ENCODE data around the gene POLR2E.
A peak's percentile ranks its signal among the peaks of the same experiment; 100 is the strongest.

DNA sequence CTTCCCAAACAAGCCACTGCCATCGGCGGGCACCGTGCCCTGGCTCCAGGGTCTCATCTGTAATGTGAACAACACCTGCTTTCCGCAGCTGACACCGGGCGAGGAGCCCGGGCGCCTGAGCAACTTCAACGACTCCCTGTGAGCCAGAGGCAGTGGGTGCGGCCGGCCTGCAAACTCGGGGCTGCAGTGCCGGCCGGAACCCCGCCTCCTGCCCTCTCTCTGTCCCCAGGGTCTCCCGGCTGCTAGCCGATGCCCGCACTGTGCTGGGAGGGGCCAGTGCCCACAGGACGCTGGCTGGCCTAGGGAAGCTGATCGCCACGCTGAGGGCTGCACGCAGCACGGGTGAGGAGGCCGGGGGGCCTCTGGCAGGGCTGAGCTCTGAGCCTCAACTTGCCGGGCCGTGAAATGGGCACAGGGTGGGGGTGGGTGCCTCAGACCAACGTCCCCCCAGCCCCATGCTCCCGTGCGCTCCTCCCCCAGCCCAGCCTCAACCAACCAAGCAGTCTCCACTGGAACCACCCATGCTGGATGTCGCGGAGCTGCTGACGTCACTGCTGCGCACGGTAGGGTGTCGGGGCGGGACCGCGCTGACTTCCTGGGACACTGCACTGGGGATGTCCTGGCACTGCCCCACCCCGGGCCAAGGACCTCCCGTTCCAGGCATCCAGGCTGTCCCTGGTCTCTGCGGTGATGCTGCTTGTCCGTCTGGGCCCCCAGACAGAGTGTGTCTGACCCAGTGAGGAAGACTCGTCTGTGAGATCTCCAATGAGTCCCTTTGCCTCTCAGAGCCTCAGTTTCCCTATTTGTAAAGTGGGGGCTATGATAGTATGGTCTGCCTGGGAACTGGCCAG is 53.1 kb downstream of the POLR2E start:
- TF ChIP-seq RFX5 (IDR thresholded peaks at IDR 0.05; ENCODE audit: low read depth, low read length), result no peak
- TF ChIP-seq POLR2AphosphoS2 (IDR thresholded peaks at IDR 0.05; ENCODE audit: low read length), result no peak; the same call in 1 of the 2 replicates
- no peak for TF ChIP-seq PTTG1 (tag; IDR thresholded peaks at IDR 0.05; ENCODE audit: low read depth)
- TF ChIP-seq, protein P1, sequence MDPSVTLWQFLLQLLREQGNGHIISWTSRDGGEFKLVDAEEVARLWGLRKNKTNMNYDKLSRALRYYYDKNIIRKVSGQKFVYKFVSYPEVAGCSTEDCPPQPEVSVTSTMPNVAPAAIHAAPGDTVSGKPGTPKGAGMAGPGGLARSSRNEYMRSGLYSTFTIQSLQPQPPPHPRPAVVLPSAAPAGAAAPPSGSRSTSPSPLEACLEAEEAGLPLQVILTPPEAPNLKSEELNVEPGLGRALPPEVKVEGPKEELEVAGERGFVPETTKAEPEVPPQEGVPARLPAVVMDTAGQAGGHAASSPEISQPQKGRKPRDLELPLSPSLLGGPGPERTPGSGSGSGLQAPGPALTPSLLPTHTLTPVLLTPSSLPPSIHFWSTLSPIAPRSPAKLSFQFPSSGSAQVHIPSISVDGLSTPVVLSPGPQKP (CRISPR knock-in tag; IDR thresholded peaks at IDR 0.05), result no peak
- TF ChIP-seq, protein P2, sequence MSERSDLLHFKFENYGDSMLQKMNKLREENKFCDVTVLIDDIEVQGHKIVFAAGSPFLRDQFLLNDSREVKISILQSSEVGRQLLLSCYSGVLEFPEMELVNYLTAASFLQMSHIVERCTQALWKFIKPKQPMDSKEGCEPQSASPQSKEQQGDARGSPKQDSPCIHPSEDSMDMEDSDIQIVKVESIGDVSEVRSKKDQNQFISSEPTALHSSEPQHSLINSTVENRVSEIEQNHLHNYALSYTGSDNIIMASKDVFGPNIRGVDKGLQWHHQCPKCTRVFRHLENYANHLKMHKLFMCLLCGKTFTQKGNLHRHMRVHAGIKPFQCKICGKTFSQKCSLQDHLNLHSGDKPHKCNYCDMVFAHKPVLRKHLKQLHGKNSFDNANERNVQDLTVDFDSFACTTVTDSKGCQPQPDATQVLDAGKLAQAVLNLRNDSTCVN (CRISPR knock-in tag; IDR thresholded peaks at IDR 0.05), result no peak
- TF ChIP-seq, protein P3, sequence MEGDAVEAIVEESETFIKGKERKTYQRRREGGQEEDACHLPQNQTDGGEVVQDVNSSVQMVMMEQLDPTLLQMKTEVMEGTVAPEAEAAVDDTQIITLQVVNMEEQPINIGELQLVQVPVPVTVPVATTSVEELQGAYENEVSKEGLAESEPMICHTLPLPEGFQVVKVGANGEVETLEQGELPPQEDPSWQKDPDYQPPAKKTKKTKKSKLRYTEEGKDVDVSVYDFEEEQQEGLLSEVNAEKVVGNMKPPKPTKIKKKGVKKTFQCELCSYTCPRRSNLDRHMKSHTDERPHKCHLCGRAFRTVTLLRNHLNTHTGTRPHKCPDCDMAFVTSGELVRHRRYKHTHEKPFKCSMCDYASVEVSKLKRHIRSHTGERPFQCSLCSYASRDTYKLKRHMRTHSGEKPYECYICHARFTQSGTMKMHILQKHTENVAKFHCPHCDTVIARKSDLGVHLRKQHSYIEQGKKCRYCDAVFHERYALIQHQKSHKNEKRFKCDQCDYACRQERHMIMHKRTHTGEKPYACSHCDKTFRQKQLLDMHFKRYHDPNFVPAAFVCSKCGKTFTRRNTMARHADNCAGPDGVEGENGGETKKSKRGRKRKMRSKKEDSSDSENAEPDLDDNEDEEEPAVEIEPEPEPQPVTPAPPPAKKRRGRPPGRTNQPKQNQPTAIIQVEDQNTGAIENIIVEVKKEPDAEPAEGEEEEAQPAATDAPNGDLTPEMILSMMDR (IDR thresholded peaks at IDR 0.05 in 2 of 3, conservative IDR thresholded peaks at IDR 0.05 in 1 of 3; ENCODE audit: insufficient read depth in 2 of 3, low read depth in 1 of 3, low read length in 3 of 3), result no peak
- peak; percentile 85 for TF ChIP-seq MXI1 (IDR thresholded peaks at IDR 0.05; ENCODE audit: low read depth, low read length)
- no peak for TF ChIP-seq KDM4B (IDR thresholded peaks at IDR 0.05; ENCODE audit: borderline replicate concordance in 2 of 2, low read depth in 1 of 2)
- TF ChIP-seq ATF7 (IDR thresholded peaks at IDR 0.05), result peak; percentile 93
- TF ChIP-seq ZNF134 (CRISPR knock-in tag; conservative IDR thresholded peaks at IDR 0.05), result no peak
- TF ChIP-seq, protein P4, sequence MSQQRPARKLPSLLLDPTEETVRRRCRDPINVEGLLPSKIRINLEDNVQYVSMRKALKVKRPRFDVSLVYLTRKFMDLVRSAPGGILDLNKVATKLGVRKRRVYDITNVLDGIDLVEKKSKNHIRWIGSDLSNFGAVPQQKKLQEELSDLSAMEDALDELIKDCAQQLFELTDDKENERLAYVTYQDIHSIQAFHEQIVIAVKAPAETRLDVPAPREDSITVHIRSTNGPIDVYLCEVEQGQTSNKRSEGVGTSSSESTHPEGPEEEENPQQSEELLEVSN (IDR thresholded peaks at IDR 0.05; ENCODE audit: borderline replicate concordance in 1 of 2, extremely low read depth in 1 of 2, insufficient read depth in 1 of 2, insufficient read length in 1 of 2, low read depth in 1 of 2, low read length in 1 of 2, poor library complexity in 1 of 2, severe bottlenecking in 1 of 2), result peak in 1 of 2 experiments; percentile 24
- TF ChIP-seq, protein P5, sequence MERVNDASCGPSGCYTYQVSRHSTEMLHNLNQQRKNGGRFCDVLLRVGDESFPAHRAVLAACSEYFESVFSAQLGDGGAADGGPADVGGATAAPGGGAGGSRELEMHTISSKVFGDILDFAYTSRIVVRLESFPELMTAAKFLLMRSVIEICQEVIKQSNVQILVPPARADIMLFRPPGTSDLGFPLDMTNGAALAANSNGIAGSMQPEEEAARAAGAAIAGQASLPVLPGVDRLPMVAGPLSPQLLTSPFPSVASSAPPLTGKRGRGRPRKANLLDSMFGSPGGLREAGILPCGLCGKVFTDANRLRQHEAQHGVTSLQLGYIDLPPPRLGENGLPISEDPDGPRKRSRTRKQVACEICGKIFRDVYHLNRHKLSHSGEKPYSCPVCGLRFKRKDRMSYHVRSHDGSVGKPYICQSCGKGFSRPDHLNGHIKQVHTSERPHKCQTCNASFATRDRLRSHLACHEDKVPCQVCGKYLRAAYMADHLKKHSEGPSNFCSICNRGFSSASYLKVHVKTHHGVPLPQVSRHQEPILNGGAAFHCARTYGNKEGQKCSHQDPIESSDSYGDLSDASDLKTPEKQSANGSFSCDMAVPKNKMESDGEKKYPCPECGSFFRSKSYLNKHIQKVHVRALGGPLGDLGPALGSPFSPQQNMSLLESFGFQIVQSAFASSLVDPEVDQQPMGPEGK (CRISPR knock-in tag; IDR thresholded peaks at IDR 0.05; ENCODE audit: borderline replicate concordance), result no peak

Data from K562 (cell line).